Stomach smooth muscle (tissue), 2 donors: Measurements from ENCODE around the gene KCTD8.

Experiments used
- H3K27ac ChIP-seq: one replicate; pipeline ENCODE4 v1.7.0; 2013; ENCODE audit warnings: mild to moderate bottlenecking, low read length, inconsistent platforms
- H3K27me3 ChIP-seq, 2 donors: one replicate each; pipeline ENCODE4 v1.7.0; 2013; ENCODE audit warnings: low read length in 2 of 2; ENCODE audit not compliant: insufficient read depth in 2 of 2, control insufficient read depth in 1 of 2
- H3K36me3 ChIP-seq, 2 donors: one replicate each; pipeline ENCODE4 v1.7.0; 2013; ENCODE audit warnings: low read length in 2 of 2; ENCODE audit not compliant: control insufficient read depth in 2 of 2, insufficient read depth in 2 of 2
- H3K4me1 ChIP-seq: one replicate; pipeline ENCODE4 v1.7.0; 2013; ENCODE audit warnings: low read length; ENCODE audit not compliant: control insufficient read depth, insufficient read depth
- H3K4me3 ChIP-seq, 2 donors: one replicate each; pipeline ENCODE4 v1.7.0; 2013; ENCODE audit warnings: low read length in 2 of 2
- H3K9ac ChIP-seq, 2 donors: one replicate each; pipeline ENCODE4 v1.7.0; 2013; ENCODE audit warnings: low read length in 2 of 2, mild to moderate bottlenecking in 1 of 2
- H3K9me3 ChIP-seq, 2 donors: one replicate each; pipeline ENCODE4 v1.7.0; 2013; ENCODE audit warnings: low read length in 2 of 2; ENCODE audit not compliant: control insufficient read depth in 2 of 2
- donor health status: healthy.
- donor health status: Pancreatic carcinoma.

KCTD8 gene

DNA sequence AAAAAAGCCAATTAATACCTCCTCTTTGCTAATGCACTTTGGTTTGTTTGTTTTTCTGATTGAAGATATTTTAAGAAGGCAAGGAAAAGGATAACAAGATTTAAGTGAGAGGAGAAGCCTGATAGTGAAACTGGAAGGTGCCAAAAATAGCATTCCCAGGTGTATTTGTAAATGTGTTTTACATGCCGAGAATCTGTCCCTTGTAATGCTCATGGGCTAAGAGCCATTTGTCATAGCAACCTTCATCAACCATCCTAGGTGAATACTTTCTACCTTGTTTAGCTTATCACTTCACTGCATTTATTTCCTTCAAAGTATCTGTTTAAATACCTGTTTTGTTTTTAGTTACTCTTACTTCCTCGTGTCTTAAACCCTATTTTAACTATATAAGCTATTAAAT, 127.8 kb downstream of the KCTD8 start:
- H3K27me3 ChIP-seq = no peaks in the 10 kb centered on the region
- no peak overlapping the region for H3K4me3 ChIP-seq
- H3K4me1 ChIP-seq = no peaks in the 10 kb centered on the region
- no peaks in the 10 kb centered on the region for H3K9me3 ChIP-seq
- no peak overlapping the region for H3K27ac ChIP-seq
- H3K36me3 ChIP-seq = no peaks in the 10 kb centered on the region
- H3K9ac ChIP-seq = no peak overlapping the region

DNA sequence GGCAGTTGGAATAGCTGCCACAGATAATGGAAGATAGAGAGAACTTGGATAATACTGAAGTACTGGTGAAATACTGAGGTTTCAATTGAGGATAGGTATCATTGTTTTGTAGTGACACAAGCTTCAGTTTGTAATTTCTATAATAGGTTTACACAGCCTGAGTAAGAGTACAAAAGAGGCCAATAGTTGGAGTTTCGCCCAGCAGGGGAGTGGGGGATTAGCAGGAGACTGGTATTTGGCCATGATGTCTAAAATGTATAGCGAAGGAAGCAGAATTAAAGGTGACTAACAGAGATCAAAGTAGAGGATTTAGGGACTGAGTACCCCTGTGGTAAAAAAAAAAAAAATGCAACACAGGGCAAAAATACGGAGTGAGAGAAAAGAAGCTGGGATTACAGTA, 129.5 kb downstream of the KCTD8 start:
- Histone ChIP-seq H3K4me3 (no peak overlapping the region), H3K27ac (no peak overlapping the region)

DNA sequence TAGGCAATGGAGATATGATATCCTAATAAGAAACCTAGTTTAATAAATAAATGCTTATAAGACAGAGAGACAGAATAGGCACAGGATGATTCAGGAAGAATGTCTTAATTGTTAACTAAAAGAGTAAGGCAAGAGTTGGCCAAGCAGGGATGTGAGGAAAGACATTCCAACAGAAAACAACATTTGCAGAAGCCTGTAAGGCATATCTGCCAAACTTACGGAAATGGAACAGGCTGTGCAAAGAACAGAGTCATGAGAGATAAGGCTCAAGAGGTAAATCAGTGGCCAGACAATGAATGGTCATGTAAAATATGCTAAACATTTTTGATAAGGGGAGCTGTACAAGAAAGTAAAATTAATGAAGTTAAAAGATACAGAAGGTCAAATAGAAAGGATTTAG, 134.9 kb downstream of the KCTD8 start:
- Histone ChIP-seq H3K9ac (no peak overlapping the region), H3K4me3 (no peak overlapping the region), H3K27me3 (no peaks in the 10 kb centered on the region), H3K27ac (no peak overlapping the region), H3K9me3 (no peaks in the 10 kb centered on the region), H3K4me1 (no peaks in the 10 kb centered on the region), H3K36me3 (no peaks in the 10 kb centered on the region)

More for the DNA sequence above, 129.5 kb downstream of the KCTD8 start:
- H3K27me3 ChIP-seq = no peaks in the 10 kb centered on the region
- no peaks in the 10 kb centered on the region for H3K4me1 ChIP-seq
- no peak overlapping the region for H3K9ac ChIP-seq
- no peaks in the 10 kb centered on the region for H3K9me3 ChIP-seq
- no peaks in the 10 kb centered on the region for H3K36me3 ChIP-seq

DNA sequence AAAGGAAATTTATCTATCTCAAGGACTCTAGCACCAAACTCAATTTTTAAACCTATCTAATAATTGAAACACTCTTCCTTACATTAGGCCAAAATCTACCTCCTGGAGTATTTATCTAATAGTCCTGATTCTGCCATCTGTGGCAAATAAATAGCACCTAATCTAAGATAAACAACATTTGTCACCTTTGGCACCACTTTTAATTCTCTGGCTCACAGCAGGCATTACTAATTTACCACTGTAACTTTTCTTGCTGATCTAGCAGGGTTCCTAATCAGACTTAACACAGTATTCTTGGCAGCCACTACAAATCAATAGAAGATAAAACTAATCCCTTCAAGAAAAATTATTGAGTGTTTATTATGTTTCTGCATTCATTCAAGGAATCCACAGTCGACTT, 161.1 kb downstream of the KCTD8 start:
- Histone ChIP-seq H3K27ac (no peak overlapping the region), H3K4me1 (no peaks in the 10 kb centered on the region), H3K27me3 (no peaks in the 10 kb centered on the region), H3K9ac (no peak overlapping the region), H3K4me3 (no peak overlapping the region), H3K9me3 (no peaks in the 10 kb centered on the region), H3K36me3 (no peaks in the 10 kb centered on the region)

DNA sequence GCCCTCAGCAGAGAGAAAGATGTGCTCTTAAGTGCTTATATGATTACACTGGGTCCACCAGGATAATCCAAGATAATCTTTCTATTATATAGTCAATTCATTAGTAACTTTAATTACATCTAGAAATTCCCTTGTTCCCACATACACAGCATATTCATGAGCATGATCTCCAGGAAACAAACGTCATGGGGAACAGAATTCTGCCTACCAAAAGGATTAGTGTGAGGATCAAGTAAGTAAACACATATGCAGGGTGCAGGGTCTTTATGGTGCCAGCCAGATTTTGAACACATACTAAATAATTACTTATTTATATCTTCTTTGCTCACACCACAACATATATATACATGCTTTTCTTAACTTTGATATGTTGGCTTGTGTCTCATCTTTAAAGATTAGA, 169.1 kb downstream of the KCTD8 start:
- H3K36me3 ChIP-seq = no peaks in the 10 kb centered on the region
- no peaks in the 10 kb centered on the region for H3K4me1 ChIP-seq
- no peaks in the 10 kb centered on the region for H3K27me3 ChIP-seq
- H3K27ac ChIP-seq = no peak overlapping the region
- no peaks in the 10 kb centered on the region for H3K9me3 ChIP-seq
- H3K9ac ChIP-seq = no peak overlapping the region
- H3K4me3 ChIP-seq = no peak overlapping the region

DNA sequence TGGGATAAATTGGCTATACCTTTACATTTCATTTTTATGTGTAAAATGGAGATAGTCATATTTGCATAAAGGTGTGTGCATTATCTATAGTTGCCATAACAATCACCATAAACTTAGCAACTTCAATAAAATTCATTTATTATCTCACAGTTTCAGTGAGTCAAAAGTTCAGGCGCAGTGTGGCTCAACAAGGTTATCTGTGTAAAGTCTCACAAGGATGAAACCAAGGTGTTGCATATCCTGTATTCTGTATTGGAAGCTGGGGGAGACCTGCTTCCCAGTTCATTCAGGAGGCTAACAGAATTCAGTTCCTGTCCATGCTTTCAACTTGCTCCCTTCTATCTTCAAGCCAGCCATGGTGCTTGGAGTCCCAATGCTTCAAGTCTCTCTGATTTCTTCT, 169.5 kb downstream of the KCTD8 start:
- Histone ChIP-seq H3K4me1 (no peaks in the 10 kb centered on the region), H3K27me3 (no peaks in the 10 kb centered on the region), H3K9me3 (no peaks in the 10 kb centered on the region), H3K36me3 (no peaks in the 10 kb centered on the region), H3K9ac (no peak overlapping the region), H3K4me3 (no peak overlapping the region), H3K27ac (no peak overlapping the region)

DNA sequence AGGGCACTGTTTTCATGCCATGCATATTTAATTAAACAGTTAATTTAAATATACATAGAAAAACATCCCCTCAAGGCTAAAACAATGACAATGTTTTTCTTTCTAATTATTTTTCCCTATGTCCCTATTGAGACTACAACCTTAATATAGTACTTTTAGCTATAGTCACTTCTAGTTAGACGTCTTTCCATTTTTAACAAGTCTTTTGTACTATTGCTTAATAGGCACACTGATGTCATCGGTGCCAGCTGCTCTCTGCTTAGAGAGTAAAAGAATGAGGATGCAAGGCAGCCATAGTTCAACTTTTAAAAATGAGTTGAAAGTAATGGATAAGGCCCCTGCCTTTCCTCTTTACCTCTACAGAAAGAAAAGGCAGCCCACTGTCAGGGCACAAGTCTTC, 191.1 kb downstream of the KCTD8 start:
- Histone ChIP-seq H3K9me3 (no peaks in the 10 kb centered on the region), H3K36me3 (no peaks in the 10 kb centered on the region), H3K27ac (no peak overlapping the region), H3K27me3 (no peaks in the 10 kb centered on the region), H3K9ac (no peak overlapping the region), H3K4me1 (no peaks in the 10 kb centered on the region), H3K4me3 (no peak overlapping the region)

DNA sequence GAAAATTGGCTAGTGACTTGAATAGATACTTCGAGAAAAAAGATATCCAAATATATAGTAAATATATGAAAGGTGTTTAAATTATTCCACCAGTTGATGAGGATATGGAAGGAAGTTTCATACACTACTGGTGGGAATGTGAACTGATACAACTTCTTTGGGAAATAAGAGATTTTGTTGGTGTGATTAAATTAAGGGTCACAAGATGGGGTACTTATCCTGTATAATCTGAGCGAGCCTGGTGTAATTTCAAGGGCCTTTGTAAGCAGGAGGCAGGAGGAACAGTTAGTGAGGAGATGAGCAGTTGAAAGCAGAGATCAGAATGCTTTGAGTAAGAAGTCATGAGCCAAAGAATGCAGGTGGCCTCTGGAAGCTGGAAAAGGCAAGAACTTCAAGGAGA, 192.2 kb downstream of the KCTD8 start:
- no peak overlapping the region for H3K27ac ChIP-seq
- no peaks in the 10 kb centered on the region for H3K9me3 ChIP-seq

DNA sequence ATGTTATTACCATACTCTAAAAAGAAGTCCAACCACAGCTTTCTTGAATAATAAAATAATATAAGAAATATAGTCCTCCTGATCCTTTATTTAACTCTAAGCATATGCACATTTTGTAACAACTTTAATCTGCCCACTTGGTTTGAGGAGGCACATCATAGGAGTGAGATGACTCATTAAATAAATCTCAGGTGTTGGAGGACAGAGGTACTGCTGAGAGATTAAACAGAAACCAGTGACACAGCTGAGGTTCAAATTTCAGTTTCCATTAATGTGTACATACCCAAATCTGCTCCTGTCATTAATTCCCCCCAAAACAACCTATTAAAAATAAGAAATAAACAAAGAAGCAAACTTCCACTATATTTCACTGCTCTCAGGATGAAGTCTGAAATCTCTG, 211.0 kb downstream of the KCTD8 start:
- Histone ChIP-seq H3K9ac (no peak overlapping the region), H3K27ac (no peak overlapping the region), H3K27me3 (no peaks in the 10 kb centered on the region), H3K4me3 (no peak overlapping the region), H3K9me3 (no peaks in the 10 kb centered on the region), H3K4me1 (no peaks in the 10 kb centered on the region), H3K36me3 (no peaks in the 10 kb centered on the region)

More for the DNA sequence above, 192.2 kb downstream of the KCTD8 start:
- Histone ChIP-seq H3K4me3 (no peak overlapping the region), H3K4me1 (no peaks in the 10 kb centered on the region), H3K27me3 (no peaks in the 10 kb centered on the region), H3K36me3 (no peaks in the 10 kb centered on the region), H3K9ac (no peak overlapping the region)

DNA sequence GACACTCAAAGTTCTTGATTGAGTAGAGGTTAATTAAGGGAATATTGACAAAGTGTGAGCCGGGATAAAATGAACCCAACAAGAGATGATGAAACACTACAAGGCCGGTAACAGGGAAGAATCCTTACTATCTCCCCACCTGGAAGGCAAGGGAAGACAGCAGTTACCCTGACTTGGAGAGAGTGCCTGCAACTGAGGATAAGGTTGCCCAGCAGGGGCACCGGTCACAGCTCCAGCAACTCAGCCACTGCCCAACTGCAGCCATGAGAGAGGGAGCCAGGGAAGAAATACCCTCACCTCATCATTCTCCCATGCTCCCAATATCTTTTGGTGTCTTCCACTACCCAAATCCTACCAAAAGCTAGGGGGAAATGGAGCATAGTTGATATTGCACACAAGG, 212.7 kb downstream of the KCTD8 start:
- no peaks in the 10 kb centered on the region for H3K4me1 ChIP-seq
- no peaks in the 10 kb centered on the region for H3K9me3 ChIP-seq
- H3K27me3 ChIP-seq = no peaks in the 10 kb centered on the region
- no peak overlapping the region for H3K27ac ChIP-seq
- H3K36me3 ChIP-seq = no peaks in the 10 kb centered on the region
- no peak overlapping the region for H3K4me3 ChIP-seq
- no peak overlapping the region for H3K9ac ChIP-seq

DNA sequence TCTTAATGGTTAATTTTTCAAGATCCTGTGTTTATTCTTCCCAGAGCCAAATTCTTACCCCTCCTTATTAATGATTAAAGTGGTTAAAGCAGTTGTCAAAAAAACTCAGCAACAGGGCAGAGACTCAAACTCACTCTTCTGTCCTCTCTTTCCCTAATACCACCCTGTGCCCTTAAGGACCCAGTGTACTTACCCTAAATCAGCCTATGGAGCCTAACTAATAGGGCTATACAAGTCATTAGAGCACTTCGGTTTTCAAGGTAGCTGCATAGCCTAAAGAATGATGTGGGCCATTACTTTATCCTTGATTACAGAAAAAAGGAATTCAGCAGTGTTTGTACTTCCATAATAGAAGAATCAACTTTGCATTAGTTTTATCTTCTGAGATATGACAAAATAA, 216.3 kb downstream of the KCTD8 start:
- no peak overlapping the region for H3K4me3 ChIP-seq
- no peaks in the 10 kb centered on the region for H3K4me1 ChIP-seq
- H3K27ac ChIP-seq = no peak overlapping the region
- no peak overlapping the region for H3K9ac ChIP-seq
- H3K27me3 ChIP-seq = no peaks in the 10 kb centered on the region
- no peaks in the 10 kb centered on the region for H3K9me3 ChIP-seq
- H3K36me3 ChIP-seq = no peaks in the 10 kb centered on the region

DNA sequence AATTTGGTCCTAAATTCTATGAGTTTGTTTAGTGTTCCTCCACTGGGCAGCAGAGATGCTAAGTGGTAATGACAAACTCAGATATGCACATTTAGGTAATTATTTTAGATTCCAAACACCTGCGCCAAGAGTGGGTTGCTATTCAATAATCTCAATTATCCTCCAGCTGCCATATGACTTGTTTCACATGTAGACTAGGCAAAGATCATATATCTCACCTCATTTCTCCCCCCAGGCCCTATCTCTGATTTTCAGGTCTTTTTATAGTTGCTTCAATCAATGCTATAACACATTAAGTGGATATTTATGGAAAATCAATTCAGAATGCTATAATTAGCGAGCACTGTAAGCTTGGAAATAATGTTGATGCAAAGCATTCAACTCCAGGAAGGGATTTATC, 217.6 kb downstream of the KCTD8 start:
- H3K27ac ChIP-seq = no peak overlapping the region
- H3K4me3 ChIP-seq = no peak overlapping the region
- no peak overlapping the region for H3K9ac ChIP-seq
- no peaks in the 10 kb centered on the region for H3K4me1 ChIP-seq
- H3K9me3 ChIP-seq = no peaks in the 10 kb centered on the region
- no peaks in the 10 kb centered on the region for H3K36me3 ChIP-seq
- H3K27me3 ChIP-seq = no peaks in the 10 kb centered on the region
